IMR-90 (cell line): ENCODE data around the gene NR6A1. TPM values are rescaled to one million over a fixed set of nuclear protein-coding genes. Genes with fewer than 3 reads are reported as not detected.

Source experiments
- ATAC-seq: fragments of 200-7000 bp; cut with Tn5 transposase; 2 replicates; pipeline ENCODE4 v1.9.1; 2020; ENCODE audit warnings: low read depth, mild to moderate bottlenecking, moderate library complexity
- BruUV-seq: library from RNA; stranded (reverse); fragments of 400-500 nt; replicated peaks from 2 replicates; lab custom pipeline; 2021; lab: Mats Ljungman, UMichigan
- CTCF ChIA-PET: fragments of 300-600 bp; formaldehyde crosslinking; extraction: SDS; loops from one replicate; lab custom pipeline; 2021; ENCODE audit warnings: antibody characterized with exemption; lab: Yijun Ruan, JAX
- POLR2A ChIA-PET: fragments of 300-600 bp; sonication (Branson Sonifier 250); formaldehyde crosslinking; loops from one replicate; lab custom pipeline; 2022; ENCODE audit warnings: antibody characterized with exemption; ENCODE audit not compliant: unreplicated experiment; lab: Charles Lee
- DNase-seq: peaks from one replicate; pipeline ENCODE4 v3.0.0; 2013
- H2AFZ ChIP-seq: replicated peaks from 2 replicates; pipeline ENCODE3; 2013; ENCODE audit warnings: low read length, mild to moderate bottlenecking; ENCODE audit not compliant: poor library complexity
- H2AK5ac ChIP-seq: 2 replicates; pipeline ENCODE4 v1.6.1; 2013; ENCODE audit warnings: low read depth, low read length, inconsistent platforms
- H2AK9ac ChIP-seq: replicated peaks from 2 replicates; pipeline ENCODE3; 2013; ENCODE audit warnings: mild to moderate bottlenecking, low read depth, low read length, moderate library complexity; ENCODE audit not compliant: poor library complexity
- H2BK120ac ChIP-seq: 2 replicates; pipeline ENCODE4 v1.6.1; 2013; ENCODE audit warnings: low read depth, low read length, inconsistent platforms
- H2BK15ac ChIP-seq: 3 replicates; pipeline ENCODE4 v1.6.1; 2013; ENCODE audit warnings: low read depth, low read length, inconsistent platforms
- H2BK20ac ChIP-seq: 2 replicates; pipeline ENCODE4 v1.6.1; 2013; ENCODE audit warnings: low read depth, mild to moderate bottlenecking, inconsistent platforms, low read length, moderate library complexity
- H2BK5ac ChIP-seq: 2 replicates; pipeline ENCODE4 v1.6.1; 2013; ENCODE audit warnings: mild to moderate bottlenecking, low read depth, low read length, inconsistent platforms; ENCODE audit not compliant: poor library complexity, severe bottlenecking
- H3K14ac ChIP-seq: replicated peaks from 2 replicates; pipeline ENCODE4 v1.6.1; 2013; ENCODE audit warnings: low read depth, low read length, inconsistent platforms
- H3K18ac ChIP-seq: 2 replicates; pipeline ENCODE4 v1.6.1; 2013; ENCODE audit warnings: low read depth, low read length, control low read depth
- H3K23ac ChIP-seq: 2 replicates; pipeline ENCODE4 v1.6.1; 2013; ENCODE audit warnings: low read depth, low read length, inconsistent platforms
- H3K27ac ChIP-seq: 2 replicates; pipeline ENCODE4 v1.5.1; 2013; ENCODE audit warnings: mild to moderate bottlenecking, control low read depth, low read length; ENCODE audit not compliant: insufficient read depth
- H3K27me3 ChIP-seq: 2 replicates; pipeline ENCODE4 v1.6.1; 2013; ENCODE audit warnings: low read length; ENCODE audit not compliant: control insufficient read depth, insufficient read depth
- H3K36me3 ChIP-seq: 2 replicates; pipeline ENCODE4 v1.6.1; 2013; ENCODE audit warnings: low read length, mixed read lengths; ENCODE audit not compliant: control insufficient read depth, insufficient read depth
- H3K4ac ChIP-seq: 2 replicates; pipeline ENCODE4 v1.6.1; 2013; ENCODE audit warnings: low read depth, low read length, inconsistent platforms
- H3K4me1 ChIP-seq: 2 replicates; pipeline ENCODE4 v1.6.1; 2013; ENCODE audit warnings: low read length, mixed read lengths; ENCODE audit not compliant: control insufficient read depth, insufficient read depth
- H3K4me2 ChIP-seq: 2 replicates; pipeline ENCODE4 v1.6.1; 2013; ENCODE audit warnings: low read depth, mild to moderate bottlenecking, control low read depth, low read length, moderate library complexity
- H3K4me3 ChIP-seq: 2 replicates; pipeline ENCODE4 v1.5.1; 2013; ENCODE audit warnings: low read depth, mild to moderate bottlenecking, control low read depth, low read length, moderate library complexity; ENCODE audit not compliant: insufficient read depth
- H3K56ac ChIP-seq: 2 replicates; pipeline ENCODE4 v1.6.1; 2013; ENCODE audit warnings: low read length, inconsistent platforms; ENCODE audit not compliant: insufficient read depth; ENCODE audit errors: extremely low read depth
- H3K79me1 ChIP-seq, 2 experiments: 2 replicates each; pipeline ENCODE4 v1.6.1; 2013; ENCODE audit warnings: low read length in 2 of 2, inconsistent platforms in 1 of 2, low read depth in 1 of 2
- H3K9ac ChIP-seq: 2 replicates; pipeline ENCODE4 v1.6.1; 2013; ENCODE audit warnings: low read depth, low read length, control low read depth
- H3K9me1 ChIP-seq: 2 replicates; pipeline ENCODE4 v1.6.1; 2013; ENCODE audit warnings: low read length, inconsistent platforms; ENCODE audit not compliant: insufficient read depth
- H3K9me3 ChIP-seq: 2 replicates; pipeline ENCODE4 v1.6.1; 2013; ENCODE audit warnings: low read length; ENCODE audit not compliant: control insufficient read depth, insufficient read depth
- H4K20me1 ChIP-seq: 2 replicates; pipeline ENCODE4 v1.6.1; 2013; ENCODE audit warnings: low read length, inconsistent platforms; ENCODE audit not compliant: insufficient read depth
- H4K5ac ChIP-seq: 2 replicates; pipeline ENCODE4 v1.6.1; 2013; ENCODE audit warnings: mild to moderate bottlenecking, low read depth, low read length, control low read depth
- H4K8ac ChIP-seq, 2 experiments: 2 replicates each; pipeline ENCODE4 v1.6.1; 2013; ENCODE audit warnings: low read depth in 2 of 2, low read length in 2 of 2, control low read depth in 1 of 2, inconsistent platforms in 1 of 2
- H4K91ac ChIP-seq: 2 replicates; pipeline ENCODE4 v1.6.1; 2013; ENCODE audit warnings: low read depth, low read length, inconsistent platforms; ENCODE audit not compliant: insufficient read depth
- BHLHE40 ChIP-seq: fragments of 150-350 bp; IDR thresholded peaks from 2 replicates; pipeline ENCODE4 v1.6.1; 2016; ENCODE audit warnings: mild to moderate bottlenecking, low read depth, low read length
- MXI1 ChIP-seq: IDR thresholded peaks from 2 replicates; pipeline ENCODE4 v1.6.1; 2012; ENCODE audit warnings: low read depth, mild to moderate bottlenecking, low read length, moderate library complexity, borderline replicate concordance
- RCOR1 ChIP-seq: IDR thresholded peaks from 2 replicates; pipeline ENCODE4 v1.6.1; 2012; ENCODE audit warnings: mild to moderate bottlenecking, low read length, improper control_type of control experiment; ENCODE audit not compliant: insufficient replicate concordance
- RFX5 ChIP-seq: IDR thresholded peaks from 2 replicates; pipeline ENCODE4 v1.8.0; 2012; ENCODE audit warnings: low read depth, mild to moderate bottlenecking, low read length, moderate library complexity
- WGBS, 2 experiments: methylation state at CpG; one replicate each; pipeline versions ENCODE4 v1.1.5 to v1.1.7; 2013; ENCODE audit warnings: missing lambda C conversion rate in 2 of 2; ENCODE audit not compliant: insufficient read length in 1 of 2; ENCODE audit errors: extremely low coverage in 2 of 2; 5-methylcytosine and 5-hydroxymethylcytosine counted together
- dilution Hi-C: fragments of 300-500 bp; cut with HindIII; formaldehyde crosslinking; loops from one replicate; pipeline ENCODE4 v1.14.3; 2018; ENCODE audit warnings: low sequenced_read_pairs; ENCODE audit not compliant: unreplicated experiment
- in situ Hi-C: fragments of 300-500 bp; cut with MboI; formaldehyde crosslinking; loops from 3 replicates; pipeline ENCODE4 v1.14.3; 2019; ENCODE audit warnings: low sequenced_read_pairs, inconsistent platforms, mixed read lengths
- intact Hi-C: fragments of 100-400 bp; cut with micrococcal nuclease; formaldehyde crosslinking; loops from 2 replicates; pipeline ENCODE4 v1.10.0; 2022
- polyA plus RNA-seq, 3 experiments: library from polyadenylated mRNA; depleted of rRNA; stranded (reverse); fragments of >200 nt; gene quantifications; 2 replicates each; pipeline ENCODE4 v1.2.3, GENCODE V29; 2012; ENCODE audit warnings: low replicate concordance in 1 of 3
- total RNA-seq: library from RNA; depleted of rRNA; stranded (reverse); fragments of >200 nt; gene quantifications from 2 replicates; pipeline ENCODE4 v1.2.3, GENCODE V29; 2012
- TF ChIP-seq, protein P1 (sequence below): fragments of 150-350 bp; IDR thresholded peaks from 2 replicates; pipeline ENCODE4 v1.6.1; 2017; ENCODE audit warnings: mild to moderate bottlenecking, antibody characterized with exemption, low read length, low read depth
- TF ChIP-seq, protein P2 (sequence below): fragments of 150-350 bp; IDR thresholded peaks from 2 replicates; pipeline ENCODE4 v1.6.1; 2016; ENCODE audit warnings: low read depth, mild to moderate bottlenecking, low read length, moderate library complexity, borderline replicate concordance

NR6A1 gene
- total and polyA plus RNA-seq, 2 of the 4 experiments (the other 2 are of a cell fraction) = 0.14 to 0.36 TPM

DNA sequence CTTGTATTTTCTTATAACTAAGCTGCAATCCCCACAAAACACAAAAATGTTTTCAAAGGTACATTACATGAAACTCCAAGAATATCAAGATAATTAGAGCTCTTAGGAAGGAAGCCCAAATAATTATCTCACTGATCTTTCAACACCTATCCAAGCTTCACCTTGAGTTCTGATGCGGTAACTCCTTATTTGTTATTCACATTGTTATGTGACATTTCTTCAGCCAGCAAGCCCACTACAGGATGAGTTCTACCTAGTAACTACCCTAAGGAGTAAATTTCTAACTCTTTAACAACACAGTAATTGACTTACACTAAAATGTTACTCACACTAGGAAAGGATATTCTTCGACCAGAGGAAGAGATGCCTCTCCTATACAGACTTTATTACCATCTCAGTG, 9.9 kb downstream of the NR6A1 start:
- H3K4ac ChIP-seq = no peak overlapping the region
- H3K9me1 ChIP-seq = no peaks in the 10 kb centered on the region
- H3K4me1 ChIP-seq = peaks cover 1% of the 10 kb centered on the region; the same call in 1 of the 2 replicates
- CTCF ChIA-PET = interaction anchor here (1.1 kb wide), 1 partner anchor 11 kb away, joined by 3 read pairs; no protein-coding TSS in a partner anchor
- peaks cover 69% of the 10 kb centered on the region for H3K27me3 ChIP-seq
- H2AFZ ChIP-seq = no peak overlapping the region
- no peaks in the 10 kb centered on the region for H3K36me3 ChIP-seq
- H4K8ac ChIP-seq = no peak overlapping the region
- no peak overlapping the region for H4K91ac ChIP-seq
- H3K27ac ChIP-seq = no peak overlapping the region
- H4K20me1 ChIP-seq = no peaks in the 10 kb centered on the region
- ATAC-seq (no peak), DNase-seq (no peak)
- no peak overlapping the region for H3K14ac ChIP-seq
- no peak overlapping the region for H2AK5ac ChIP-seq
- BruUV-seq = no TSS peak
- POLR2A ChIA-PET = no interaction called here
- no peak overlapping the region for H2BK15ac ChIP-seq
- H3K18ac ChIP-seq = no peak overlapping the region
- H2BK5ac ChIP-seq = no peak overlapping the region
- no peak overlapping the region for H2AK9ac ChIP-seq
- intact Hi-C loops (no loop called here), in situ Hi-C loops (no loop called here), dilution Hi-C loops (no loop called here)
- H3K4me2 ChIP-seq = no peak overlapping the region
- H3K56ac ChIP-seq = no peak overlapping the region
- H2BK120ac ChIP-seq = no peak overlapping the region
- TF ChIP-seq MXI1 = no peak
- TF ChIP-seq BHLHE40 = no peak
- TF ChIP-seq RCOR1 = no peak
- TF ChIP-seq, protein P1, sequence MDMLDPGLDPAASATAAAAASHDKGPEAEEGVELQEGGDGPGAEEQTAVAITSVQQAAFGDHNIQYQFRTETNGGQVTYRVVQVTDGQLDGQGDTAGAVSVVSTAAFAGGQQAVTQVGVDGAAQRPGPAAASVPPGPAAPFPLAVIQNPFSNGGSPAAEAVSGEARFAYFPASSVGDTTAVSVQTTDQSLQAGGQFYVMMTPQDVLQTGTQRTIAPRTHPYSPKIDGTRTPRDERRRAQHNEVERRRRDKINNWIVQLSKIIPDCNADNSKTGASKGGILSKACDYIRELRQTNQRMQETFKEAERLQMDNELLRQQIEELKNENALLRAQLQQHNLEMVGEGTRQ = no peak
- no peak for TF ChIP-seq RFX5
- TF ChIP-seq, protein P2, sequence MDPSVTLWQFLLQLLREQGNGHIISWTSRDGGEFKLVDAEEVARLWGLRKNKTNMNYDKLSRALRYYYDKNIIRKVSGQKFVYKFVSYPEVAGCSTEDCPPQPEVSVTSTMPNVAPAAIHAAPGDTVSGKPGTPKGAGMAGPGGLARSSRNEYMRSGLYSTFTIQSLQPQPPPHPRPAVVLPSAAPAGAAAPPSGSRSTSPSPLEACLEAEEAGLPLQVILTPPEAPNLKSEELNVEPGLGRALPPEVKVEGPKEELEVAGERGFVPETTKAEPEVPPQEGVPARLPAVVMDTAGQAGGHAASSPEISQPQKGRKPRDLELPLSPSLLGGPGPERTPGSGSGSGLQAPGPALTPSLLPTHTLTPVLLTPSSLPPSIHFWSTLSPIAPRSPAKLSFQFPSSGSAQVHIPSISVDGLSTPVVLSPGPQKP = no peak
- H3K9ac ChIP-seq = no peak overlapping the region
- whole genome bisulfite sequencing, 2 experiments = no CpG with 5 or more reads among the region's 2 CpGs
- H3K79me1 ChIP-seq = no peaks in the 10 kb centered on the region
- H2BK20ac ChIP-seq = no peak overlapping the region
- H3K4me3 ChIP-seq = no peak overlapping the region
- no peak overlapping the region for H3K23ac ChIP-seq
- H3K9me3 ChIP-seq = no peaks in the 10 kb centered on the region
- H4K5ac ChIP-seq = no peak overlapping the region
